Hematopoietic multipotent progenitor cell (in vitro differentiated cells): Measurements from ENCODE around the gene ECE1. TPM values are rescaled to one million over a fixed set of nuclear protein-coding genes. Genes with fewer than 3 reads are reported as not detected.

Experiments used
- DNase-seq, 3 donors: peaks; one replicate each; pipeline ENCODE4 v3.0.0-alpha.2; 2011 to 2015; ENCODE audit warnings: low read depth in 2 of 3, low spot score in 2 of 3
- total RNA-seq: library from RNA; depleted of rRNA; stranded (reverse); fragments of >200 nt; gene quantifications from one replicate; pipeline ENCODE4 v1.2.3, GENCODE V29; 2012

Gene ECE1
- total RNA-seq, 1 donor, result 15.6 TPM

DNA sequence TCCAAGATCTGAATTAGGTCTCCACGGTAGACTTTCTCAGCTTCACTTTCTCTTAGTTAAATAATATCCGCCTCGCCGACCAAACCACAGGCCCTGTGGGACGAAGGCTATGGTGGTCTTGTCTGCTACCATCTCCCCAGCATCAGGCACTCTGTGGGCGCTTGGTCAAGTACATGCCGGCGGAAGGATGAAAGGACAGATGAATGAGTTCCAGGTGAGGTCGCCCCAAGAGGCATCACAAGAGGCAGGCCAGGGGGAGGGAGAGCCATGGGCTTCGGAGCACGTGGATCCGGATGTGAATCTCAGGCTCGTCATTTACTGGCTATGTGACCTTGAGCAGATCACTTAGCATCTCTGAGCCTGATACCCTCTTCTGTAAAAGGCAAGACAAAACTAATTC, 33.5 kb downstream of the ECE1 start:
- no peak for DNase-seq

DNA sequence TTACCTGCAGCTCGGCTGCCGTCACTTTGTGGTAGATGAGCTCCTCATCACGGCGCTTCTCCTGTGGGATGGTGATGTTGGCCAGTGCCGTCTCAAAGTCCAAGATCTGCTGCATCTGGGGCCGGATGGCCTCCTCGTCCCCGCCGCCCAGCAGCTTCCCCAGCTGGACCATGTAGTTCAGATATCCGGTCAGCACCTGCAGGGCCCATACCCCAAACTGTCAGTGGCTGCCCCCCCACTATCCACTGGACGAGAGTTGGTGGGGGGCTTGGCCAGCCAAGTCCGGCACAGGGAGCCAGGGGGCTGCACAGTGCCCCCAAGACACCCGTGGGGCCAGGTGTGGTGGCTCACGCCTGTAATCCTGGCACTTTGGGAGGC, 34.3 kb downstream of the ECE1 start:
- DNase-seq, result no peak

DNA sequence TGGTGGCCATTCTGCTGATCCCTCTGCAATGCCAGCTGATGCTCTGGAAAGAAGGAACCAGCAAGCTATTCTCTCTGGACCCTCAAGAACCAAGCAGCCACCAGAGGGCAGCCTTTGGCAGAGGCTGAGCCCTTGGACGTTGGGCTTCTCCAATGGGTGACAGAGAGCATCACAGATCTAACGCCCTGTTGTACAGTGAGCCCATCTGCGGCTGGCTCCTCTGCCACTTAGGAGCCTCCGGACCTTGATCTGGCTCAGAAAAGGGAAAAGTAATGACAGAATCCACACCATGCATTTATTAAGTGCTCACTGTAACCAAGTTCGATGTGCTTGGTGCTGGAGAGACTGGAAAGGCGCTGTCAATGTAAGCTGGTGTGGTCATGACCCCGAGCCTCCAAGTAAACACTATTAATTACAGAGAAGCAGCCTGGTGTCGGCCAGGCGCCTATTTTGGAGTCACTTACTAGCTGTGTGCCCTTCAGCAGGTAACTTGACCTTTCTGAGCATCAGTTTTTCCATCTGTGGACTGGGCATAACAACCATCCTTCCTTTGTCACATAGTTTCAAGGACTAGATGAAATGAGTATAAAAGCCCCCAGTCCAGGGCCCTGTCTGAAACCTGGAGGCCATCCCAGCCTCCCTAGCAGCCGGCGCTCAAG, 34.9 kb downstream of the ECE1 start:
- DNase-seq, result peak; percentile 41 to 93 (median 80)

GRCh38 chr1:21254335-21254951, 35.8 kb downstream of the ECE1 start:
- DNase-seq, result no peak

DNA sequence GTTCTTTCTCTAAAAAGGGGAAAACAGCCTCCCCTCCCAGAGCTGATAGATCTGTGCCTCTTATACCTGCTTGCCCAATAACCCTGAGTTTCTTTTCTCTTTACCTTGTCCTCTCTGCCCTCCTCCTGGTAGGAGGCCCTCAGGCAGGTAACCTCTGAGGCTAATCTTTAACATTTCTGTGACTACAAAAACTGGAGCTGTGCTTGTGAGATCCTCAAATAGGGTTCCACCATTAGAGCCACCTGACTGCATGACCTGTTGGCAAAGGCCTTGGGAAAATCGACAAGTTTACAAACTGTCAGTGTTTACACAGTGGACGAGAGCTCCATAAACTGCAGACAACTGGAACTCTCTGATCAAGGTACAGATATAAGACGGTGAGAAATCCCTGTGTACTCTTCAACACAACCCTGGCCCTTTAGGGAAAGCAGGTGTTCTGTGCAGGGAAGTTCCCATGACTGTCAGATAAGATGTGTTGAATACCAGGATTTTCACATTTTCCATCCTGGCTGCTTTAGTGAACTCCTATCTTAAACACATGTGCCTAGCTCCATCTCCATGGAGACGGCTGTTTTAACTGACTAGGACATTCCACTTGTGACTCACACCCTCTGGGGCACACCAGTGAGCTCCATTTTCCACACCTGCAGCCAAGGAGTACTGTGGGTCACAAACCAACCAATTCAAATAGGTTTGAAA, 38.3 kb downstream of the ECE1 start:
- DNase-seq, result no peak

GRCh38 chr1:21249940-21250493, 40.2 kb downstream of the ECE1 start:
- no peak for DNase-seq

- DNase-seq, result no peak
Measured at GRCh38 chr1:21247892-21248715, 42.2 kb downstream of the ECE1 start.

DNA sequence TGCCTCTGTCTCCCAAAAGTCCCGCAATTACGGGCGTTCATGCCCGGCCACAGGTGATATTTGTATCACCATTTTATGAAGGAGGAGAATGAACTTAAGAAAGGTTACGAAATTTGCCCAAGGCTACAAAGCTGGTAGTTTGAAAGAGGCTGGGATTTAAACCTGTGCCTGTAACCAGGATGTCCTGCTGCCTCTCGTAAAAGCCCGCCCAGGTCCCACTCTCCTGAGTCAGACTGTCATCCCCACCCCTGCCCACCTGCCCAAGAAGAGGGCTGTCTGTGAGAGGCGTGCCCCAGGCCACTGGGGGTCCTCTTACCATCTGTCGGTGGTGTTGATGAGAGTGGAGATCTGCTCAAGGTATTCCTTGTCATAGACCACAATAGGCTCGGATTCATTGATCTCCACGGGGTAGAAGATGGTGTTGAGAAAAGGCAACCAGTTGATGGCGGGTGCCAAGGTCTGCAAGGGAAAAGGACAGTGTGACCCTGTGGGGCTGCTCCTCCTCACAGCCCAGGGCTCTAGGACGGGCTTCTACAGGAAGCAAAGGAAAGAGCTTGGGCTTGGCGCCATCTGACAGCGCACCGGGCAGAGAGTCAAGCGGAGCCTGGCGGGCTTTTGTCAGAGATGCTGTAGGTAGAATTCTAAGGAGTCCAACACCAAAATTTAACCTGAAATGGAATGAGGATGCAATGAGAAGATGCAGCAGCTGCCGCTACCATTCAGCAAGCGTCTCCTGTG, 43.2 kb downstream of the ECE1 start:
- no peak for DNase-seq

GRCh38 chr1:21245688-21246229, 44.5 kb downstream of the ECE1 start:
- DNase-seq, result no peak

- DNase-seq, result no peak
Measured at GRCh38 chr1:21244986-21245687, 45.1 kb downstream of the ECE1 start.

GRCh38 chr1:21244154-21244553, 46.1 kb downstream of the ECE1 start:
- DNase-seq, result no peak

GRCh38 chr1:21242846-21243245, 47.4 kb downstream of the ECE1 start:
- DNase-seq, result no peak

GRCh38 chr1:21241771-21242581, 48.3 kb downstream of the ECE1 start:
- no peak for DNase-seq

- DNase-seq, result no peak
Measured at GRCh38 chr1:21240706-21241105, 49.6 kb downstream of the ECE1 start.

- DNase-seq, result no peak
Measured at GRCh38 chr1:21239221-21239620, 51.0 kb downstream of the ECE1 start.

- no peak for DNase-seq
Measured at GRCh38 chr1:21238141-21238800, 52.0 kb downstream of the ECE1 start.

DNA sequence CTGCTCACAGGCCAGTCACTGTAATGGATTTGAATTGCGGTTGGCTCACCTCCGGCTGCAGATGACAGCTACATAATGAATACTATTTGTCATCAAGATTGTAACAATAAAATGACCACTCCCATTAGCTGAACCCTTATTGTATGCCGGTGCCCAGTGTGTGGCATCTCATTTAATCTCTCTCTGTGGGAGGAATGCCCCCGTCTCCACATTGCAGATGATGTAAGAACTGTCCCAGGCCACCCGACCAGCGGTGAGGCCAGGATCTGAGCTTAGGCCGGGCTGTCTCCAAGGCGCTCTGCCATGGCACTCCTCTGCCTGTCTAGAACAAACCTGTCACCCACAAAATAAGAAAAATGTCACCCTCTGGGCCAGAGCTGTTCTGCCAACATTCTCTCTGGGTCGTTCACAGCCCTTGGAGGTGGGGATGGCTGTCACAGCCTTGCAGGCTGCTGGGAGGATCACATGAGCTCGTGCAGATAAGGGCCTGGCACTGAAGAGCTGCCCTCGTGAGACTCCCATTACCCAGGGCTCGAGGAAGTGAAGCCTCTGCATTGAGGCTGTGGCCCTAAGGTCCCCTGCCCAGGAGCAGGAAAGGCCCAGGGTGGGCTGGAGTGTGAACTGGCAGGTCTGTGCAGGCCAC, 52.7 kb downstream of the ECE1 start:
- DNase-seq, result no peak

GRCh38 chr1:21236178-21236577, 54.1 kb downstream of the ECE1 start:
- no peak for DNase-seq
